H1 (cell line): ENCODE data around the gene SCGN. TPM values are rescaled to one million over a fixed set of nuclear protein-coding genes. Genes with fewer than 3 reads are reported as not detected.

Source experiments
- TEAD4 ChIP-seq: IDR thresholded peaks from 2 replicates; pipeline ENCODE4 v1.6.1; 2012; ENCODE audit warnings: low read depth, low read length, inconsistent platforms, mixed read lengths
- polyA plus RNA-seq, 7 experiments: library from polyadenylated mRNA; depleted of rRNA in 3 of 7; stranded (reverse) in 5 of 7; unstranded in 2 of 7; fragments of >200 nt in 5 of 7; fragments of 200-250 nt in 2 of 7; gene quantifications; 1 replicate in 5 of 7; 2 replicates in 1 of 7; 4 replicates in 1 of 7; pipeline versions ENCODE4 v1.2.1 to v1.2.3, GENCODE V29; 2011 to 2013; ENCODE audit warnings: missing spikeins in 2 of 7, mixed read lengths in 2 of 7
- total RNA-seq: library from RNA; stranded (reverse); fragmentation: NEBNext Ultra II Directional; extraction: Animal tissue kit (Norgen Biotek cat#: 25700); gene quantifications from 2 replicates; pipeline ENCODE4 v1.2.1, GENCODE V29; 2021
- TF ChIP-seq, protein P1 (sequence below): IDR thresholded peaks from 2 replicates; pipeline ENCODE4 v1.6.1; 2011; ENCODE audit warnings: low read depth, mild to moderate bottlenecking, low read length; ENCODE audit not compliant: insufficient read depth

The SCGN gene
- total and polyA plus RNA-seq, 2 of the 8 experiments (the other 6 are each of a cell fraction or from before 2014, with no cell fraction given), result not detected

DNA sequence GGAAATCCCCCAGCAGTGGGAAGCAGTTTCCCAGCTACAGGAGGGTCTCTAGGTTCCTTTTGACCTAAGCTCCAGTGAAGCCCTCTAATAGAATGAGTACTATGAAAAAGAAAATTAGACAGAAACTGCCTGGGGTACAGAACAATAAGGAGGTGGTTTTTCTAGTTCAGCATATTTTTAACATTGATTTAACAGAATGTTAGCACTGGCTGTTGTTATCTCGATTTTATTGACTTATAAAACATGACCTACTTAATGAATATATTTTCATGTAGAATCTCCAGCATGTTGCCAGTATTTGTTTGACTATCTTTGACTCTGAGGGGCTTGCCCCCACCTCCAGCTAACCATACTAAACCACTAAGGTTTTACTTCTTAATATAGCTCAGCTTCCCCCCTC is 19.6 kb downstream of the SCGN start (continued):
- TF ChIP-seq TEAD4, result no peak
- TF ChIP-seq, protein P1, sequence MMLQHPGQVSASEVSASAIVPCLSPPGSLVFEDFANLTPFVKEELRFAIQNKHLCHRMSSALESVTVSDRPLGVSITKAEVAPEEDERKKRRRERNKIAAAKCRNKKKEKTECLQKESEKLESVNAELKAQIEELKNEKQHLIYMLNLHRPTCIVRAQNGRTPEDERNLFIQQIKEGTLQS, result no peak
